ENCODE measurements around the gene CCDC8. TPM values are rescaled to one million over a fixed set of nuclear protein-coding genes. Genes with fewer than 3 reads are reported as not detected.

The CCDC8 gene
- total RNA-seq, 4 donors from 2014 or later: 1.7 to 7.1 (median 5.3) TPM

GRCh38 chr19:46364359-46364758, 49.0 kb downstream of the CCDC8 start:
- TF ChIP-seq CTCF (IDR thresholded peaks at IDR 0.05): no peak
- DNase-seq (ENCODE audit: low spot score): no peak
- ATAC-seq (ENCODE audit: low FRiP score): no peak

GRCh38 chr19:46361915-46362314, 51.4 kb downstream of the CCDC8 start:
- TF ChIP-seq CTCF (IDR thresholded peaks at IDR 0.05): no peak
- ATAC-seq (ENCODE audit: low FRiP score) (no peak), DNase-seq (ENCODE audit: low spot score) (no peak)

Other genes starting within 250 kb of the CCDC8 start
- not detected for gene IGFL1, start 183.8 kb downstream of the CCDC8 start, total RNA-seq
- 100 to 1,000 TPM in 1 of 4 donors, 10 to 100 TPM in 3; 10.3 to 201 (median 17.6) TPM for gene HIF3A, start 116.5 kb downstream of the CCDC8 start, total RNA-seq
- 10 to 100 TPM; 43.2 to 63.8 (median 49.5) TPM for gene PPP5C, start 66.5 kb downstream of the CCDC8 start, total RNA-seq
- gene PNMA8C, start 15.4 kb upstream of the CCDC8 start, total RNA-seq: not detected
- 1 to 10 TPM in 2 of 4 donors, under 1 TPM in 2; 0.72 to 3.5 (median 1.0) TPM for gene PNMA8A, start 58.0 kb upstream of the CCDC8 start, total RNA-seq
- 1 to 10 TPM in 3 of 4 donors, under 1 TPM in 1; 0.93 to 3.0 (median 1.7) TPM for gene PNMA8B, start 82.3 kb upstream of the CCDC8 start, total RNA-seq
- 100 to 1,000 TPM; 112 to 189 (median 132) TPM for gene CALM3, start 187.8 kb upstream of the CCDC8 start, total RNA-seq
- 10 to 100 TPM in 1 of 4 donors, 1 to 10 TPM in 3; 4.8 to 10.2 (median 7.9) TPM for gene PTGIR, start 211.5 kb upstream of the CCDC8 start, total RNA-seq
- not detected for gene GNG8, start 222.6 kb upstream of the CCDC8 start, total RNA-seq
- gene DACT3, start 247.6 kb upstream of the CCDC8 start, total RNA-seq: under 1 TPM; 0.31 to 0.79 (median 0.52) TPM